CD14-positive monocyte (primary cell): Measurements from ENCODE around the gene RUNDC1. TPM values are rescaled to one million over a fixed set of nuclear protein-coding genes. Genes with fewer than 3 reads are reported as not detected.

Experiments
- DNase-seq, 3 donors: peaks; one replicate each; pipeline ENCODE4 v3.0.0-alpha.2; 2011 to 2022
- H2AFZ ChIP-seq: 2 replicates; pipeline ENCODE4 v1.6.0; 2012; ENCODE audit warnings: mild to moderate bottlenecking, low read depth, low read length, inconsistent platforms; ENCODE audit not compliant: insufficient read depth, poor library complexity, severe bottlenecking
- H3K27ac ChIP-seq, 2 donors: 1 replicate in 1 of 2; 2 replicates in 1 of 2; pipeline ENCODE4 v1.5.1; 2012 to 2013; ENCODE audit warnings: low read length in 2 of 2, control low read depth in 1 of 2, inconsistent platforms in 1 of 2, low read depth in 1 of 2, mild to moderate bottlenecking in 1 of 2
- H3K27me3 ChIP-seq, 2 donors: one replicate each; pipeline versions ENCODE4 v1.6.0 to v1.6.1; 2011 to 2013; ENCODE audit warnings: low read length in 2 of 2; ENCODE audit not compliant: control insufficient read depth in 2 of 2, insufficient read depth in 2 of 2
- H3K36me3 ChIP-seq, 2 donors: replicated peaks in 1 of 2; 1 replicate in 1 of 2; 2 replicates in 1 of 2; pipeline versions ENCODE4 v1.5.1 to v1.6.1; 2012 to 2013; ENCODE audit warnings: low read length in 2 of 2, control low read depth in 1 of 2, inconsistent platforms in 1 of 2, mild to moderate bottlenecking in 1 of 2; ENCODE audit not compliant: insufficient read depth in 2 of 2, control insufficient read depth in 1 of 2
- H3K4me1 ChIP-seq, 2 donors: 1 replicate in 1 of 2; 2 replicates in 1 of 2; pipeline versions ENCODE4 v1.5.1 to v1.6.1; 2012 to 2013; ENCODE audit warnings: low read length in 2 of 2, control low read depth in 1 of 2, inconsistent platforms in 1 of 2, mild to moderate bottlenecking in 1 of 2, moderate library complexity in 1 of 2; ENCODE audit not compliant: insufficient read depth in 2 of 2, control insufficient read depth in 1 of 2
- H3K4me2 ChIP-seq: replicated peaks from 2 replicates; pipeline ENCODE3; 2012; ENCODE audit warnings: low read length, moderate library complexity, mild to moderate bottlenecking; ENCODE audit not compliant: poor library complexity, severe bottlenecking; ENCODE audit errors: extremely low read depth
- H3K4me3 ChIP-seq, 3 experiments: fragments of 200-600 bp in 1 of 3; sonication (generic) in 1 of 3; replicated peaks in 1 of 3; 1 replicate in 2 of 3; 2 replicates in 1 of 3; pipeline ENCODE4 v1.5.1; 2011 to 2013; ENCODE audit warnings: low read length in 3 of 3, mild to moderate bottlenecking in 3 of 3, control low read depth in 2 of 3, low read depth in 2 of 3, inconsistent platforms in 1 of 3, moderate library complexity in 1 of 3
- H3K79me2 ChIP-seq: 2 replicates; pipeline ENCODE4 v1.6.0; 2012; ENCODE audit warnings: mild to moderate bottlenecking, control low read depth, inconsistent platforms, low read length, moderate library complexity; ENCODE audit not compliant: insufficient read depth
- H3K9ac ChIP-seq: 2 replicates; pipeline ENCODE4 v1.6.0; 2017; ENCODE audit warnings: low read length, mild to moderate bottlenecking; ENCODE audit not compliant: insufficient read depth, poor library complexity, severe bottlenecking
- H3K9me3 ChIP-seq, 2 donors: replicated peaks in 1 of 2; 1 replicate in 1 of 2; 2 replicates in 1 of 2; pipeline versions ENCODE4 v1.5.1 to v1.6.1; 2012 to 2013; ENCODE audit warnings: low read length in 2 of 2, control low read depth in 1 of 2; ENCODE audit not compliant: control insufficient read depth in 1 of 2, insufficient read depth in 1 of 2
- H4K20me1 ChIP-seq: 2 replicates; pipeline ENCODE4 v1.6.0; 2012; ENCODE audit warnings: mild to moderate bottlenecking, low read length, control low read depth, moderate library complexity; ENCODE audit not compliant: insufficient read depth
- H3K27ac Mint-ChIP-seq, 7 donors: one replicate each; pipeline ENCODE4 v1.8.0; 2020; ENCODE audit warnings: mild to moderate bottlenecking in 7 of 7, mixed read lengths in 7 of 7, moderate library complexity in 6 of 7, inconsistent platforms in 2 of 7
- H3K27me3 Mint-ChIP-seq, 3 donors: one replicate each; pipeline ENCODE4 v1.8.0; 2021 to 2022; ENCODE audit warnings: low read depth in 3 of 3, mild to moderate bottlenecking in 3 of 3, mixed read lengths in 3 of 3, moderate library complexity in 3 of 3, inconsistent platforms in 1 of 3
- H3K36me3 Mint-ChIP-seq, 2 donors: one replicate each; pipeline ENCODE4 v1.8.0; 2020; ENCODE audit warnings: mixed read lengths in 2 of 2, inconsistent platforms in 1 of 2, mild to moderate bottlenecking in 1 of 2
- H3K4me1 Mint-ChIP-seq: one replicate; pipeline ENCODE4 v1.8.0; 2020; ENCODE audit warnings: mild to moderate bottlenecking, mixed read lengths
- H3K4me3 Mint-ChIP-seq, 2 donors: one replicate each; pipeline ENCODE4 v1.8.0; 2020; ENCODE audit warnings: mild to moderate bottlenecking in 2 of 2, mixed read lengths in 2 of 2, moderate library complexity in 1 of 2
- H3K9me3 Mint-ChIP-seq, 7 donors: one replicate each; pipeline ENCODE4 v1.8.0; 2020 to 2022; ENCODE audit warnings: mixed read lengths in 7 of 7, mild to moderate bottlenecking in 6 of 7, moderate library complexity in 6 of 7, inconsistent platforms in 2 of 7
- WGBS: methylation state at CpG from one replicate; pipeline ENCODE4 v1.1.5; 2013; ENCODE audit warnings: missing lambda C conversion rate; ENCODE audit not compliant: insufficient coverage; 5-methylcytosine and 5-hydroxymethylcytosine counted together
- intact Hi-C, 2 donors: fragments of 100-400 bp; cut with micrococcal nuclease; formaldehyde crosslinking; loops; one replicate each; pipeline versions ENCODE4 v1.15.0 to v1.15.1; 2023
- polyA plus RNA-seq, 3 donors: library from polyadenylated mRNA; depleted of rRNA in 1 of 3; unstranded in 2 of 3; stranded (reverse) in 1 of 3; fragments of 300-500 nt in 2 of 3; fragments of >200 nt in 1 of 3; fragmentation: Illumina TruSeq in 2 of 3; gene quantifications; 1 replicate in 2 of 3; 2 replicates in 1 of 3; pipeline ENCODE4 v1.2.3, GENCODE V29; 2012 to 2021
- TF ChIP-seq, protein P1 (sequence below): fragments of 200-600 bp; IDR thresholded peaks from one replicate; pipeline ENCODE4 v1.8.0; 2022; ENCODE audit warnings: antibody characterized with exemption, mild to moderate bottlenecking

Gene RUNDC1
- polyA plus RNA-seq, 3 donors, result 7.5 to 10.3 (median 9.9) TPM

DNA sequence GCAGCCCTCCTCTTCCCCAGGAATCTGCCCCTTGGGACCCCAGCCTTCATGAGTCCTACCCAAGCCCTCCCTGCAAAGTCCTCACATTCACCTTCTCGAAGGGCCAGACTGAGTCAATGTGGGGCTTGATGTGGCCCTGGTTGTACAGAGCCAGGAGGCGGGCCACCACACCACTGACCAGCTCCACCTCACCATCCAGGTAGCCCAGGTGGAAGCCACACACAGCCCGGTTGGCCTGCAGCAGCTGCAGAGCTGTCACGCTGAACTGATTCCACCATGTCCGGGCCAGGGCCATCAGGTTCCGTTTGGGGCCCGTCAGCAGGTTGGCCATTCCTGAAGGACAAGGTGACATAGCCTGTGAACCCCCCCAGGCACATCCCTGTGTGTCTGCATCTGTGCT, 35.9 kb downstream of the RUNDC1 start:
- no peak overlapping the region for H3K9ac ChIP-seq
- H3K79me2 ChIP-seq, result peaks cover 11% of the 10 kb centered on the region
- H3K27ac Mint-ChIP-seq, result peak overlapping the region in 1 of 7 donors; percentile 54
- peaks cover 26% of the 10 kb centered on the region for H4K20me1 ChIP-seq
- peaks cover 53% of the 10 kb centered on the region in 2 donors for H3K4me1 ChIP-seq
- no peak overlapping the region for H3K4me2 ChIP-seq
- H3K36me3 Mint-ChIP-seq, result peaks cover 48 to 50% of the 10 kb centered on the region in 2 donors
- WGBS, result 99% methylated on average over 7 of the region's 7 CpGs
- no peaks in the 10 kb centered on the region for H3K27me3 ChIP-seq
- DNase-seq, result no peak
- no peaks in the 10 kb centered on the region for H3K9me3 Mint-ChIP-seq
- peaks cover 39 to 50% of the 10 kb centered on the region in 2 donors for H3K36me3 ChIP-seq
- no peak overlapping the region for H2AFZ ChIP-seq
- H3K9me3 ChIP-seq, result no peaks in the 10 kb centered on the region
- no peak overlapping the region for H3K4me3 ChIP-seq
- H3K4me3 Mint-ChIP-seq, result no peak overlapping the region
- intact Hi-C loops, result loop anchor here in 1 of 2 donors (10.0 kb wide), 1 partner anchor 109 kb away; the partner anchor contains the start of gene BRCA1
- no peaks in the 10 kb centered on the region for H3K27me3 Mint-ChIP-seq
- H3K4me1 Mint-ChIP-seq, result peaks cover 61% of the 10 kb centered on the region
- TF ChIP-seq, protein P1, sequence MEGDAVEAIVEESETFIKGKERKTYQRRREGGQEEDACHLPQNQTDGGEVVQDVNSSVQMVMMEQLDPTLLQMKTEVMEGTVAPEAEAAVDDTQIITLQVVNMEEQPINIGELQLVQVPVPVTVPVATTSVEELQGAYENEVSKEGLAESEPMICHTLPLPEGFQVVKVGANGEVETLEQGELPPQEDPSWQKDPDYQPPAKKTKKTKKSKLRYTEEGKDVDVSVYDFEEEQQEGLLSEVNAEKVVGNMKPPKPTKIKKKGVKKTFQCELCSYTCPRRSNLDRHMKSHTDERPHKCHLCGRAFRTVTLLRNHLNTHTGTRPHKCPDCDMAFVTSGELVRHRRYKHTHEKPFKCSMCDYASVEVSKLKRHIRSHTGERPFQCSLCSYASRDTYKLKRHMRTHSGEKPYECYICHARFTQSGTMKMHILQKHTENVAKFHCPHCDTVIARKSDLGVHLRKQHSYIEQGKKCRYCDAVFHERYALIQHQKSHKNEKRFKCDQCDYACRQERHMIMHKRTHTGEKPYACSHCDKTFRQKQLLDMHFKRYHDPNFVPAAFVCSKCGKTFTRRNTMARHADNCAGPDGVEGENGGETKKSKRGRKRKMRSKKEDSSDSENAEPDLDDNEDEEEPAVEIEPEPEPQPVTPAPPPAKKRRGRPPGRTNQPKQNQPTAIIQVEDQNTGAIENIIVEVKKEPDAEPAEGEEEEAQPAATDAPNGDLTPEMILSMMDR, result no peak
- H3K27ac ChIP-seq, result no peak overlapping the region

DNA sequence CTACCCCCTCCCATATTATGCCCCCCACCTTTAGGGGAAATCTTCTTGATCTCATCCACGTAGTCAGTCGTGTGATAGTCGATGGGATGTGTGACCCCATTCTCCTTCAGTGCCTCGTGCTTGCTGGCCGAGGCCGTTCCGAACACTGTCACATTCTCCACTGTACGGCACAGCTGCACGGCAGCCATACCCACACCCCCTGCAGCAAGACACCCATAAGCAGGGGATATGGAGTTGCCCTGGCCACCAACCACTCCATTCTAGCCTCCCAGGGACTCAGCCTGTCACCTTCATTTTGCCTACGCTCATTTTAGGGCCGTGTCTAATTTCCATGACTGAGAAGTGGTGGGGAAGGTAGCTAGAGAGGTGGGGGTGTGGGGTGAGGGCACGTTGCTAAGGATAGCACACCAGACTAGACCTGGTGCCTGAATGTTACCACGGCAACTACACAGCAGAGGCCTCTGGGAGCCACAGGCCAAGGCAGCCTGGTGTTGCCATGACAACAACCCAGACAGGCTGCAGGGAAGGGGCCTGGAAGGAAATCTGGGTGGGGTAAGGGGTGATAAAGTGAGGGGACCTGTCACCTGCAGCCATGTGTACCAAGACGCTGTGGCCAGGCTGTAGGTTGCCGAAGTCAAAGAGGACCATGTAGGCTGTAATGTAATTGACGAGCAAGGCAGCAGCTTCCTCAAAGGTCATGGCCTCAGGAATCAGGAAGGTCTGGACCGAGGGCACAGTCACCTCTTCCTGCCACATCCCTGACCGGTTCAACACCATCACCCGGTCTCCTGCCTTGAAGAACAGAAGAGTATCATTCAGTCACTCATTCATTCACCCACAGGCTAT, 37.9 kb downstream of the RUNDC1 start:
- H3K27ac ChIP-seq, result peak overlapping the region; percentile 7 to 54
- H3K4me3 Mint-ChIP-seq, result peak overlapping the region; percentile 25 to 54
- peak overlapping the region; percentile 100 for H3K4me2 ChIP-seq
- TF ChIP-seq, protein P1, result no peak
- peaks cover 23 to 32% of the 10 kb centered on the region in 2 donors for H3K36me3 ChIP-seq
- peaks cover 32 to 34% of the 10 kb centered on the region in 2 donors for H3K36me3 Mint-ChIP-seq
- H3K79me2 ChIP-seq, result peaks cover 19% of the 10 kb centered on the region
- WGBS, result 70% methylated on average over 16 of the region's 19 CpGs
- intact Hi-C loops, result loop anchor here in 1 of 2 donors (10.0 kb wide), 1 partner anchor 107 kb away; the partner anchor contains the start of gene BRCA1
- no peaks in the 10 kb centered on the region for H3K27me3 ChIP-seq
- no peaks in the 10 kb centered on the region for H3K9me3 Mint-ChIP-seq
- peak; percentile 63 to 74 (median 73) for DNase-seq
- H2AFZ ChIP-seq, result no peak overlapping the region
- peak overlapping the region; percentile 72 to 91 (median 84) for H3K27ac Mint-ChIP-seq
- no peak overlapping the region for H3K9ac ChIP-seq
- H3K4me1 Mint-ChIP-seq, result peaks cover 62% of the 10 kb centered on the region
- H4K20me1 ChIP-seq, result peaks cover 25% of the 10 kb centered on the region
- H3K4me3 ChIP-seq, result peak overlapping the region in 1 of 3 experiments; percentile 10
- H3K27me3 Mint-ChIP-seq, result peaks cover 0 to 2% (median 0%) of the 10 kb centered on the region in 3 donors
- no peaks in the 10 kb centered on the region for H3K9me3 ChIP-seq
- H3K4me1 ChIP-seq, result peaks cover 58 to 59% of the 10 kb centered on the region in 2 donors
